Suprapubic skin (tissue), 4 donors: ENCODE measurements around the gene MPZL2. TPM values are rescaled to one million over a fixed set of nuclear protein-coding genes. Genes with fewer than 3 reads are reported as not detected.
A peak's percentile ranks its signal among the peaks of the same experiment; 100 is the strongest.

Experiments used
- DNase-seq, 2 donors: peaks; one replicate each; pipeline ENCODE4 v3.0.0-alpha.2; 2019; ENCODE audit warnings: low spot score in 2 of 2
- H3K27ac ChIP-seq: fragments of 200-600 bp; sonication (generic); one replicate; pipeline ENCODE4 v1.5.1; 2019
- H3K27me3 ChIP-seq: fragments of 200-600 bp; sonication (generic); one replicate; pipeline ENCODE4 v1.5.1; 2019
- H3K36me3 ChIP-seq: fragments of 200-600 bp; sonication (generic); one replicate; pipeline ENCODE4 v1.5.1; 2019
- H3K4me1 ChIP-seq: fragments of 200-600 bp; sonication (generic); one replicate; pipeline ENCODE4 v1.5.1; 2019
- H3K4me3 ChIP-seq: fragments of 200-600 bp; sonication (generic); one replicate; pipeline ENCODE4 v1.5.1; 2019; ENCODE audit warnings: mild to moderate bottlenecking
- H3K9me3 ChIP-seq: fragments of 200-600 bp; sonication (generic); one replicate; pipeline ENCODE4 v1.5.1; 2019
- EP300 ChIP-seq: sonication (generic); formaldehyde crosslinking; IDR thresholded peaks from one replicate; pipeline ENCODE4 v1.6.1; 2017; ENCODE audit warnings: antibody characterized with exemption
- POLR2A ChIP-seq, 2 donors: fragments of 450-650 bp; IDR thresholded peaks; one replicate each; pipeline ENCODE4 v1.6.1; 2017; ENCODE audit warnings: antibody characterized with exemption in 2 of 2, mild to moderate bottlenecking in 2 of 2, moderate library complexity in 2 of 2
- POLR2AphosphoS5 ChIP-seq, 3 donors: sonication (generic); formaldehyde crosslinking; IDR thresholded peaks; one replicate each; pipeline ENCODE4 v1.6.1; 2017; ENCODE audit warnings: antibody characterized with exemption in 3 of 3
- WGBS: methylation state at CpG from one replicate; pipeline ENCODE4 v1.1.5; 2018; 5-methylcytosine and 5-hydroxymethylcytosine counted together
- total RNA-seq, 4 donors: library from RNA; depleted of rRNA; stranded (reverse); fragments of >200 nt; gene quantifications; one replicate each; pipeline ENCODE4 v1.1.0, GENCODE V29; 2016
- TF ChIP-seq, protein P1 (sequence below), 2 donors: fragments of 200-600 bp in 1 of 2; fragments of 450-650 bp in 1 of 2; sonication (generic) in 1 of 2; IDR thresholded peaks; one replicate each; pipeline ENCODE4 v1.5.1; 2016 to 2019; ENCODE audit warnings: antibody characterized with exemption in 2 of 2, mild to moderate bottlenecking in 1 of 2, moderate library complexity in 1 of 2

The MPZL2 gene
- total RNA-seq, 4 donors from 2014 or later, result 54.5 to 111 (median 56.7) TPM

DNA sequence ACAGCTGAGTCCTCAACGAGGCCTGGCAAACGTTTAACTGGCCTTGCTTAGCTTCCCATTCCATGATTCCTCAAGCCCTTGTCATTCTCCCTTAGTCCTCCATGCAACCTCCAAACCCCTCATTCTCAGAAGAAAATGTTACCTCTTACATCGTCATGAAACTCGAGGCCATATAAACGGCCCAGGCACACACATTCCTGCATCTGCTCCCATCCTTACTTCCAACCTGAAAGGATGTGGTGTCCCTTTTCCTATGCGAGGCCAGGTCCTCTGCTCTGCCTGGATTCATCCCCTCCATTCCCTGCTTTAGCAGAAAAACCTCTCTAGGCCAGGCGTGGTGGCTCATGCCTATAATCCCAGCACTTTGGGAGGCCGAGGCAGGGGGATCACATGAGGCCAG lies 20.9 kb downstream of the MPZL2 start:
- H3K27ac ChIP-seq, result no peak overlapping the region
- WGBS, result 82% methylated on average over 7 of the region's 8 CpGs
- H3K36me3 ChIP-seq, result no peaks in the 10 kb centered on the region

GRCh38 chr11:118241764-118242098 lies 22.4 kb downstream of the MPZL2 start:
- WGBS, result 32% methylated on average over 1 of the region's 1 CpG
- H3K4me3 ChIP-seq, result no peak overlapping the region
- peaks cover 43% of the 10 kb centered on the region for H3K4me1 ChIP-seq
- peak overlapping the region; percentile 64 for H3K27ac ChIP-seq
- no peak for DNase-seq
- H3K36me3 ChIP-seq, result no peaks in the 10 kb centered on the region
- no peaks in the 10 kb centered on the region for H3K9me3 ChIP-seq
- TF ChIP-seq, protein P1, sequence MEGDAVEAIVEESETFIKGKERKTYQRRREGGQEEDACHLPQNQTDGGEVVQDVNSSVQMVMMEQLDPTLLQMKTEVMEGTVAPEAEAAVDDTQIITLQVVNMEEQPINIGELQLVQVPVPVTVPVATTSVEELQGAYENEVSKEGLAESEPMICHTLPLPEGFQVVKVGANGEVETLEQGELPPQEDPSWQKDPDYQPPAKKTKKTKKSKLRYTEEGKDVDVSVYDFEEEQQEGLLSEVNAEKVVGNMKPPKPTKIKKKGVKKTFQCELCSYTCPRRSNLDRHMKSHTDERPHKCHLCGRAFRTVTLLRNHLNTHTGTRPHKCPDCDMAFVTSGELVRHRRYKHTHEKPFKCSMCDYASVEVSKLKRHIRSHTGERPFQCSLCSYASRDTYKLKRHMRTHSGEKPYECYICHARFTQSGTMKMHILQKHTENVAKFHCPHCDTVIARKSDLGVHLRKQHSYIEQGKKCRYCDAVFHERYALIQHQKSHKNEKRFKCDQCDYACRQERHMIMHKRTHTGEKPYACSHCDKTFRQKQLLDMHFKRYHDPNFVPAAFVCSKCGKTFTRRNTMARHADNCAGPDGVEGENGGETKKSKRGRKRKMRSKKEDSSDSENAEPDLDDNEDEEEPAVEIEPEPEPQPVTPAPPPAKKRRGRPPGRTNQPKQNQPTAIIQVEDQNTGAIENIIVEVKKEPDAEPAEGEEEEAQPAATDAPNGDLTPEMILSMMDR (IDR thresholded peaks at IDR 0.05), result no peak
- no peak for TF ChIP-seq POLR2A (IDR thresholded peaks at IDR 0.05)
- TF ChIP-seq POLR2AphosphoS5 (IDR thresholded peaks at IDR 0.05), result no peak
- TF ChIP-seq EP300, result no peak
- no peaks in the 10 kb centered on the region for H3K27me3 ChIP-seq

More for the DNA sequence above, 20.9 kb downstream of the MPZL2 start:
- DNase-seq, result no peak
- Histone ChIP-seq H3K27me3 (no peaks in the 10 kb centered on the region), H3K9me3 (no peaks in the 10 kb centered on the region), H3K4me3 (no peak overlapping the region), H3K4me1 (peaks cover 39% of the 10 kb centered on the region)
- TF ChIP-seq POLR2AphosphoS5 (IDR thresholded peaks at IDR 0.05), result no peak
- TF ChIP-seq POLR2A (IDR thresholded peaks at IDR 0.05), result no peak
- TF ChIP-seq, protein P1 (IDR thresholded peaks at IDR 0.05), result no peak
- no peak for TF ChIP-seq EP300

- 19% methylated on average over 7 of the region's 9 CpGs for WGBS
- H3K4me1 ChIP-seq, result peaks cover 43% of the 10 kb centered on the region
- DNase-seq, result no peak
- no peaks in the 10 kb centered on the region for H3K27me3 ChIP-seq
- TF ChIP-seq POLR2AphosphoS5 (IDR thresholded peaks at IDR 0.05) (peak in 1 of 3 donors; percentile 77), EP300 (no peak), POLR2A (IDR thresholded peaks at IDR 0.05) (no peak)
- TF ChIP-seq, protein P1 (IDR thresholded peaks at IDR 0.05), result no peak
- no peaks in the 10 kb centered on the region for H3K36me3 ChIP-seq
- no peaks in the 10 kb centered on the region for H3K9me3 ChIP-seq
- H3K4me3 ChIP-seq, result no peak overlapping the region
- peak overlapping the region; percentile 64 for H3K27ac ChIP-seq
These were observed 22.9 kb downstream of the MPZL2 start for GRCh38 chr11:118240999-118241763.

GRCh38 chr11:118239509-118240205 lies 24.4 kb downstream of the MPZL2 start:
- no peak overlapping the region for H3K4me3 ChIP-seq

More at GRCh38 chr11:118239509-118240205, 24.4 kb downstream of the MPZL2 start:
- Histone ChIP-seq H3K27ac (no peak overlapping the region), H3K27me3 (no peaks in the 10 kb centered on the region), H3K9me3 (no peaks in the 10 kb centered on the region), H3K4me1 (peaks cover 43% of the 10 kb centered on the region), H3K36me3 (no peaks in the 10 kb centered on the region)
- TF ChIP-seq POLR2A (IDR thresholded peaks at IDR 0.05) (no peak), EP300 (no peak), POLR2AphosphoS5 (IDR thresholded peaks at IDR 0.05) (no peak)
- TF ChIP-seq, protein P1 (IDR thresholded peaks at IDR 0.05), result no peak
- 61% methylated on average over 5 of the region's 5 CpGs for WGBS
- DNase-seq, result no peak
